Endothelial cell (in vitro differentiated cells): ENCODE results near the gene OR2T33. TPM values are rescaled to one million over a fixed set of nuclear protein-coding genes. Genes with fewer than 3 reads are reported as not detected.
"Not testable (repeated sequence)": the region's sequence is repeated elsewhere in the genome, so short reads cannot be mapped to it uniquely, and the experiment has no call there.

ENCODE experiments used
- DNase-seq: peaks from one replicate; pipeline ENCODE4 v3.0.0; 2021; ENCODE audit warnings: low spot score
- H3K27ac Mint-ChIP-seq: one replicate; pipeline ENCODE4 v1.8.0; 2021; ENCODE audit warnings: mixed read lengths, inconsistent platforms; ENCODE audit not compliant: unreplicated experiment
- H3K27me3 Mint-ChIP-seq: one replicate; pipeline ENCODE4 v1.8.0; 2021; ENCODE audit warnings: mild to moderate bottlenecking, moderate library complexity, mixed read lengths, inconsistent platforms; ENCODE audit not compliant: unreplicated experiment
- H3K36me3 Mint-ChIP-seq: one replicate; pipeline ENCODE4 v1.8.0; 2021; ENCODE audit warnings: mild to moderate bottlenecking, low read depth, mixed read lengths, inconsistent platforms; ENCODE audit not compliant: unreplicated experiment
- H3K4me1 Mint-ChIP-seq: one replicate; pipeline ENCODE4 v1.8.0; 2021; ENCODE audit warnings: mild to moderate bottlenecking, mixed read lengths, inconsistent platforms; ENCODE audit not compliant: unreplicated experiment
- H3K4me3 Mint-ChIP-seq: one replicate; pipeline ENCODE4 v1.8.0; 2021; ENCODE audit warnings: mild to moderate bottlenecking, mixed read lengths, inconsistent platforms; ENCODE audit not compliant: unreplicated experiment
- H3K9me3 Mint-ChIP-seq: one replicate; pipeline ENCODE4 v1.8.0; 2021; ENCODE audit warnings: mixed read lengths, inconsistent platforms; ENCODE audit not compliant: unreplicated experiment
- total RNA-seq: library from RNA; stranded (reverse); fragmentation: NEBNext Ultra II Directional; extraction: Animal tissue kit (Norgen Biotek cat#: 25700); gene quantifications from one replicate; pipeline ENCODE4 v1.2.1, GENCODE V29; 2021; ENCODE audit not compliant: unreplicated experiment
- TF ChIP-seq, protein P1 (sequence below): fragments of 200-600 bp; sonication (generic); IDR thresholded peaks from one replicate; pipeline ENCODE4 v1.5.0; 2021; ENCODE audit warnings: antibody characterized with exemption; ENCODE audit not compliant: unreplicated experiment

Gene OR2T33
- total RNA-seq, 1 donor from 2014 or later, result not detected

DNA sequence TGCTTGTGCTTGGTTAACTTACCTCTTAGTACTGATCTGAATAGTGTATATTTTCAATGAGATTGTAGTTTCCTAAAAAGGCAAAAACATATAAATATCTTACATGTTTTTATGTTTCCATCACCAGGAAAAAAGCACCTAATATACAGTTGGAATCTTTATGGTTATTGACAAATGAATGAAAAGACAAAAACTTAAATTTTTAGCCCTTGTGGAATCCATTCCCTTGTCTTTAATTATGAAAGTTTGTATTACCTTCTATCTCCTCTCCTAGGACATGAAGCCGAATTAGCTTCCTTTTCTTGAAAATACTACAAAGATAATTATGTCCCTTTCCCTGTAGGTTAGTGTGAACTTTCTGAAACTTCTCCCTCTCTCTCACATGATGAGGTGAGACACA lies 25.5 kb upstream of the OR2T33 start, which contains the start of gene OR2T12:
TSS of gene OR2T12 (minus strand) at position 101 of the 400 bp plus-strand sequence. CDS start 7,846 bp downstream, outside the sequence.
- DNase-seq, result no peak
- Mint-ChIP-seq H3K27me3 (peaks cover 3% of the 10 kb centered on the region), H3K9me3 (peaks cover 18% of the 10 kb centered on the region), H3K27ac (no peak within 1 kb of the TSS), H3K4me1 (no peaks in the 10 kb centered on the region), H3K4me3 (no peak within 1 kb of the TSS), H3K36me3 (no peaks in the 10 kb centered on the region)
- TF ChIP-seq, protein P1, sequence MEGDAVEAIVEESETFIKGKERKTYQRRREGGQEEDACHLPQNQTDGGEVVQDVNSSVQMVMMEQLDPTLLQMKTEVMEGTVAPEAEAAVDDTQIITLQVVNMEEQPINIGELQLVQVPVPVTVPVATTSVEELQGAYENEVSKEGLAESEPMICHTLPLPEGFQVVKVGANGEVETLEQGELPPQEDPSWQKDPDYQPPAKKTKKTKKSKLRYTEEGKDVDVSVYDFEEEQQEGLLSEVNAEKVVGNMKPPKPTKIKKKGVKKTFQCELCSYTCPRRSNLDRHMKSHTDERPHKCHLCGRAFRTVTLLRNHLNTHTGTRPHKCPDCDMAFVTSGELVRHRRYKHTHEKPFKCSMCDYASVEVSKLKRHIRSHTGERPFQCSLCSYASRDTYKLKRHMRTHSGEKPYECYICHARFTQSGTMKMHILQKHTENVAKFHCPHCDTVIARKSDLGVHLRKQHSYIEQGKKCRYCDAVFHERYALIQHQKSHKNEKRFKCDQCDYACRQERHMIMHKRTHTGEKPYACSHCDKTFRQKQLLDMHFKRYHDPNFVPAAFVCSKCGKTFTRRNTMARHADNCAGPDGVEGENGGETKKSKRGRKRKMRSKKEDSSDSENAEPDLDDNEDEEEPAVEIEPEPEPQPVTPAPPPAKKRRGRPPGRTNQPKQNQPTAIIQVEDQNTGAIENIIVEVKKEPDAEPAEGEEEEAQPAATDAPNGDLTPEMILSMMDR, result no peak

DNA sequence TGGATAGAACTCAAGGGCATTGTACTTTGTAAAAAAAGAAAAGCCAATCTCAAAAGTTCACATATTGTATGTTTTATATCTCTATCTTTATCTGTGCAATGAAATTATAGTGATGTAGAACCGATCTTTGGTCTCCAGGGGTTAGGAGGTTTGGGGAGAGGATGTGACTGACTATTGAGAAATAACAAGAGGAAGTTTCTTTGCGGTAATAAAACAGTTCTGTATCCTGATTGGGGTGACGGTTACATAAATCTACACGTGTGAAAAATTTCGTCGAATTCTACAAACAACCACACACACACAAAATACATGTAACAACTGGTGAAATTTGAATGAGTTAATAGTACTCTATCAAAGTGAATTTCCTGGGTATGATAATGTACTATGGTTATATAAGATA lies 10.6 kb upstream of the OR2T33 start:
- H3K9me3 Mint-ChIP-seq, result peaks cover 13% of the 10 kb centered on the region
- H3K4me1 Mint-ChIP-seq, result no peaks in the 10 kb centered on the region
- no peak overlapping the region for H3K27ac Mint-ChIP-seq
- no peaks in the 10 kb centered on the region for H3K36me3 Mint-ChIP-seq
- TF ChIP-seq, protein P1, result no peak
- H3K4me3 Mint-ChIP-seq, result no peak overlapping the region
- H3K27me3 Mint-ChIP-seq, result no peaks in the 10 kb centered on the region
- no peak for DNase-seq

DNA sequence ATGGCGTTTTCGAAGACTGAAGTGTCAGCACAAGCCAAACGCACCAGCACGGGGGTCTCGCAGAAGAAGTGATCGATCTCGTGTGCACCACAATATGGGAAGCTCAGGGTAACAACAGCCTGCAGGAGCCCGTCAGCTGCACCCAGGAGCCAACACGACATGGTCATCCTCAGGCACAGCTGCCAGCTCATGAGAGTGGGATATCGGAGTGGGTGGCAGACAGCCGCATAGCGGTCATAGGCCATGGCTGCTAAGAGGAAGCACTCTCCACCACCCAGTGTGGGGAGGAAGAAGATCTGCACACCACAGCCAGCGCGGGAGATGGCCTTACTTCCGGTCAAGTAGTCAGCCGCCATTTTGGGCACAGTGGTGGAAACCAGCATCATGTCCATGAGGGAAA lies 4.6 kb downstream of the OR2T33 start:
- DNase-seq, H3K36me3 Mint-ChIP-seq, H3K4me3 Mint-ChIP-seq, H3K27me3 Mint-ChIP-seq, H3K4me1 Mint-ChIP-seq, H3K27ac Mint-ChIP-seq: not testable (repeated sequence)
- peaks cover 10% of the 10 kb centered on the region for H3K9me3 Mint-ChIP-seq

DNA sequence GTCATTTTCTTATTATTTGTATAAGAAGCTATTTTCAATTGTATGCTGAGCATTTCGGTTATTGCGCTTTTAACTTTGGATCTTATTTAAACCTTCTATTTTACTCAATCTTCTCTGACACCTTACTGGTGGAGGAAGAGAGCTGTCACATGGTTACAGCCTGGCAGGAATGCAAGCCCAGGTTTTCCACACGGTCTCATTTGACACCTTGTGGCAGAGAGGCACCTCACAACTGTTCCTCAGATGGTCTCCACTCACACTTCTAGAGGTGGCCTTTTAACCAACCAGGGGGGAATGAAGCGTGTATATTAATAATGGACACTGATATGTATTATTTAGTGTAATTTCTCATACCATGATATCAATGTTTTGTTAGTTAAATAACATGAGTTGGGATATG lies 9.6 kb downstream of the OR2T33 start:
- Mint-ChIP-seq H3K27me3 (no peaks in the 10 kb centered on the region), H3K4me1 (no peaks in the 10 kb centered on the region), H3K27ac (no peak overlapping the region), H3K9me3 (peaks cover 10% of the 10 kb centered on the region), H3K36me3 (no peaks in the 10 kb centered on the region), H3K4me3 (no peak overlapping the region)
- TF ChIP-seq, protein P1, result no peak
- no peak for DNase-seq

DNA sequence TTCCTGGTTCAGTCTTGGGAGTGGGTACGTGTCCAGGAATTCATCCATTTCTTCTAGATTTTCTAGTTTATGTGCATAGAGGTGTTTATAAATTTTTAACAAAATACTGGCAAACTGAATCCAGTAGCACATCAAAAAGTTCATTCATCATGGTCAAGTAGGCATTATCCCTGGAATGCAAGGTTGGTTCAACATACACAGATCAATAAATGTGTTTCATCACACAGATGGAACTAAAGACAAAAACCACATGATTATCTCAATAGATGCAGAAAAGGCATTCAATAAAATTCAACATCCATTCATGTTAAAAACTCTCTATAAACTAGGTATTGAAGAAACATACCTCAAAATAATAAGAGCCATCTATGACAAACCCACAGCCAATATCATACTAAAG lies 18.5 kb downstream of the OR2T33 start:
- not testable (repeated sequence) for H3K36me3 Mint-ChIP-seq, H3K4me1 Mint-ChIP-seq, H3K27ac Mint-ChIP-seq, H3K9me3 Mint-ChIP-seq, H3K4me3 Mint-ChIP-seq, H3K27me3 Mint-ChIP-seq, DNase-seq

DNA sequence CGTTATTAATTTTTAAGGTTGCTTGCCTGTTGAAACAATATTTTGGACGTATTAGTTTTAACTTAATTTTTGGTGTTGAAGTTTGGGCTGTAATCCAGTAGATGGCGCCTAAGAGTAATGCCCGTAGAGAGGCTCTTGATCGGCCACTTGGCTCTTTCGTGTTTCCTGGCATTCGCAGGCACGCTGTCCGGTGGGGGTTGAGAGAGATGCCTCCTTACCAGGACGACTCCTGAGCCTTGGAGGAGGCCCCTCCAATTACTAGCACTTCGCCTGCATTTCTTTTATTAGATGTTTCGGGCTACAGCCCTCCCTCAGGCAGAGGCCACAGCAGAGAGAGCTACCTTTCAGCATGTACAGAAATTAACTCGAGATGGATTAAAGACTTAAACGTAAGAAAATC lies 34.6 kb downstream of the OR2T33 start:
- H3K27ac Mint-ChIP-seq, result no peak overlapping the region
- H3K4me1 Mint-ChIP-seq, result no peaks in the 10 kb centered on the region
- DNase-seq, result no peak
- peaks cover 2% of the 10 kb centered on the region for H3K27me3 Mint-ChIP-seq
- TF ChIP-seq, protein P1, result peak; percentile 55
- H3K36me3 Mint-ChIP-seq, result no peaks in the 10 kb centered on the region
- H3K9me3 Mint-ChIP-seq, result peaks cover 17% of the 10 kb centered on the region
- H3K4me3 Mint-ChIP-seq, result no peak overlapping the region
